ENCODE results near the gene TRABD2B. TPM values are rescaled to one million over a fixed set of nuclear protein-coding genes. Genes with fewer than 3 reads are reported as not detected.

Gene TRABD2B
- not detected in 2 replicates for total RNA-seq

DNA sequence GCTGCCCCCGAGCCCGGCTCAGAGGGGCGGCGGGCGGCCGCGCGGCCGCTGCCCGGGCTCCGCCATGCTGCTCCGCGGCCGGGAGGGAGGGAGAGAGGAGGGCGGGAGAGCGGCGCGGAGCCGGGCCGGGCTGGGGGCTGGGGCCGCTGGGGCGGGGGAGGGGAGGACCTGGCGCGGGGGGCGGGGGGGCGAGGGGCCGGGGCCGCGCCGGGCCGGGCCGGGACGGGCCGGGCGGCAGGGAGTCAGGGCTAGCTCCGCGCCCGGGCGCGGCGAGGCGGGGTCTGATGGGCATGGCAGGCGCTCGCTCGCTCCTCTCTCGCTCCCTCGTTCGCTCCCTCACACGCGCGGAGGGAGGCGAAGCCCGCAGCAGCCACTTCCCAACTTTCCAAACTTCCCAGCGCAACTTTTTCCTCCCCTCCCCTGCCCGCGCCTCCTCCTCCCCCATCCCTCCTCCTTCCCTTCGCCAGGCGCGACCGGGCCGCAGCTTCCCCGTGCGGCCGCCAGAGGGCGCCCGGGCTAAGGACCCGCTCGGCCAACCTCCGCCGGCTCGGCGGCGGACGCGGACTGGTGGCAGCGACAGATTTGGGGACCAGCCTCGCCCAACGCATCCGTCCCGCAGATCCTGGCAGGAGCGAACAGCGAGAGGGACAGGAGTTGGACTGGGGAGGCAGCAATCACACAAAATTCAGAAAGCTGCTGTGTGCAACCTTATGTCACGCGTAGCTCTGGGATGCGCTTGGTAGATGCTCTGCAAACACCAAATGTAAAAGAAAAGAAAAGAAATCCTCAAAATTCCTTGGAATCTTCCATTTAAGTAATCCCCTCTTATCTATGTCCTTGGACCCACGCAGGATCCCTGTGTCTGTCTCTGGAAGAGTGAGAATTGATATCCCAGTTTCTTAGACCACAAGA lies at the start of gene TRABD2B:
Gene TRABD2B, minus strand, starts transcription at position 97 of the 912 bp plus-strand sequence.

Other genes with a start within 250 kb of the TRABD2B start
- not detected in 2 replicates for gene SLC5A9, start 225.3 kb upstream of the TRABD2B start, total RNA-seq